SU-DHL-6 (cell line): ENCODE data around the gene ACOX1.

Experiments used
- CTCF ChIP-seq: fragments of 200-600 bp; sonication (generic); IDR thresholded peaks from one replicate; pipeline ENCODE4 v1.5.1; 2017; ENCODE audit warnings: antibody characterized with exemption, mild to moderate bottlenecking, low read length, moderate library complexity; ENCODE audit not compliant: insufficient read depth, poor library complexity, severe bottlenecking
- EZH2phosphoT487 ChIP-seq: fragments of 200-600 bp; sonication (generic), shearing (Covaris generic); conservative IDR thresholded peaks from 2 replicates; pipeline ENCODE4 v1.6.1; 2018; ENCODE audit warnings: mild to moderate bottlenecking, antibody characterized with exemption, low read length, moderate library complexity, mixed read lengths

GRCh38 chr17:75893305-75894048 is 85.5 kb downstream of the ACOX1 start:
- no peak for TF ChIP-seq EZH2phosphoT487
- no peak for TF ChIP-seq CTCF
